CD4-positive, CD25-positive, alpha-beta regulatory T cell (primary cell): ENCODE data around the gene RPL41. TPM values are rescaled to one million over a fixed set of nuclear protein-coding genes. Genes with fewer than 3 reads are reported as not detected.

Source experiments
- ATAC-seq, 2 donors: fragments of 150-1000 bp; cut with Tn5 transposase; one replicate each; pipeline ENCODE4 v1.10.0; 2021; ENCODE audit warnings: low read depth in 2 of 2, moderate number of reproducible peaks in 2 of 2, moderate library complexity in 1 of 2
- DNase-seq, 3 donors: peaks; one replicate each; pipeline versions ENCODE4 v3.0.0 to v3.0.0-alpha.2; 2012 to 2022; ENCODE audit warnings: mixed read lengths in 1 of 3
- H3K27ac ChIP-seq: one replicate; pipeline ENCODE4 v1.7.0; 2013; ENCODE audit warnings: mild to moderate bottlenecking, low read length; ENCODE audit not compliant: insufficient read depth, poor library complexity, severe bottlenecking
- H3K27me3 ChIP-seq: one replicate; pipeline ENCODE4 v1.7.0; 2013; ENCODE audit warnings: low read length; ENCODE audit not compliant: control insufficient read depth, insufficient read depth
- H3K36me3 ChIP-seq: one replicate; pipeline ENCODE4 v1.7.0; 2013; ENCODE audit warnings: mild to moderate bottlenecking, low read length, moderate library complexity; ENCODE audit not compliant: control insufficient read depth, insufficient read depth
- H3K4me1 ChIP-seq: 2 replicates; pipeline ENCODE4 v1.7.0; 2013; ENCODE audit warnings: mild to moderate bottlenecking, low read length; ENCODE audit not compliant: insufficient read depth, control insufficient read depth, poor library complexity, severe bottlenecking
- H3K4me3 ChIP-seq: one replicate; pipeline ENCODE4 v1.7.0; 2013; ENCODE audit warnings: low read depth, mild to moderate bottlenecking, low read length, moderate library complexity
- H3K9me3 ChIP-seq, 2 experiments: 1 replicate in 1 of 2; 2 replicates in 1 of 2; pipeline ENCODE4 v1.7.0; 2013; ENCODE audit warnings: low read length in 2 of 2, mild to moderate bottlenecking in 1 of 2, moderate library complexity in 1 of 2; ENCODE audit not compliant: control insufficient read depth in 2 of 2
- H3K27ac Mint-ChIP-seq, 3 donors: one replicate each; pipeline ENCODE4 v1.8.0; 2020 to 2022; ENCODE audit warnings: mild to moderate bottlenecking in 3 of 3, mixed read lengths in 3 of 3, moderate library complexity in 2 of 3
- H3K27me3 Mint-ChIP-seq: one replicate; pipeline ENCODE4 v1.8.0; 2022; ENCODE audit warnings: mild to moderate bottlenecking, mixed read lengths
- H3K36me3 Mint-ChIP-seq: one replicate; pipeline ENCODE4 v1.8.0; 2020; ENCODE audit warnings: mixed read lengths
- H3K4me1 Mint-ChIP-seq, 4 donors: one replicate each; pipeline ENCODE4 v1.8.0; 2020 to 2022; ENCODE audit warnings: mixed read lengths in 4 of 4, mild to moderate bottlenecking in 1 of 4
- H3K4me3 Mint-ChIP-seq, 4 donors: one replicate each; pipeline ENCODE4 v1.8.0; 2020 to 2022; ENCODE audit warnings: mild to moderate bottlenecking in 4 of 4, mixed read lengths in 4 of 4, moderate library complexity in 3 of 4
- H3K9me3 Mint-ChIP-seq, 7 donors: one replicate each; pipeline ENCODE4 v1.8.0; 2020 to 2022; ENCODE audit warnings: mixed read lengths in 7 of 7, mild to moderate bottlenecking in 3 of 7, moderate library complexity in 2 of 7
- polyA plus RNA-seq, 4 donors: library from polyadenylated mRNA; unstranded; fragments of 300-500 nt; fragmentation: Illumina TruSeq; gene quantifications; one replicate each; pipeline ENCODE4 v1.2.3, GENCODE V29; 2021
- total RNA-seq: library from RNA; stranded (reverse); gene quantifications from one replicate; pipeline ENCODE4 v1.2.3, GENCODE V29; 2022

The RPL41 gene
- total and polyA plus RNA-seq, 5 donors from 2014 or later, result 4,134 to 9,760 (median 8,410) TPM

- no peaks in the 10 kb centered on the region for H3K9me3 ChIP-seq
- Mint-ChIP-seq H3K27ac (no peak overlapping the region), H3K27me3 (peaks cover 33% of the 10 kb centered on the region), H3K9me3 (peaks cover 0 to 2% (median 0%) of the 10 kb centered on the region in 7 donors), H3K36me3 (no peaks in the 10 kb centered on the region), H3K4me1 (no peaks in the 10 kb centered on the region), H3K4me3 (no peak overlapping the region)
- DNase-seq, result no peak
- H3K4me1 ChIP-seq, result no peaks in the 10 kb centered on the region
- no peak overlapping the region for H3K27ac ChIP-seq
- no peak overlapping the region for H3K4me3 ChIP-seq
- H3K36me3 ChIP-seq, result no peaks in the 10 kb centered on the region
- ATAC-seq, result no peak
- no peaks in the 10 kb centered on the region for H3K27me3 ChIP-seq
Measured at GRCh38 chr12:56087220-56087619, 29.2 kb upstream of the RPL41 start.

DNA sequence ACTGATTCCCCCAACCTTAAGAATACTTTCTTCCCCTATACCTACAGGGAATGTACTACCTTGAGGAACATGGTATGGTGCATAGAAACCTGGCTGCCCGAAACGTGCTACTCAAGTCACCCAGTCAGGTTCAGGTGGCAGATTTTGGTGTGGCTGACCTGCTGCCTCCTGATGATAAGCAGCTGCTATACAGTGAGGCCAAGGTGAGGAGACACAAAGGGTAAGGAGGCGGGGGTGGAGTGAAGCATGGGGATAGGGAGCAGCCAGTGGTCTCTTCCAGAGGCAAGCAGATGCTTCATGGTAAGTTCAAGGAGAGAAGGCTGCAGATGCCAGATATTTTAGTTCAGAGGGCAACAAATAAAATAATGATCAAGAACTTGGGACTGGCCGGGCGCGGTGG is 18.7 kb upstream of the RPL41 start:
- DNase-seq (no peak), ATAC-seq (no peak)
- Histone ChIP-seq H3K27me3 (no peaks in the 10 kb centered on the region), H3K4me3 (no peak overlapping the region), H3K36me3 (no peaks in the 10 kb centered on the region), H3K9me3 (no peaks in the 10 kb centered on the region), H3K4me1 (peaks cover 15% of the 10 kb centered on the region), H3K27ac (no peak overlapping the region)
- Mint-ChIP-seq H3K27ac (peak overlapping the region in 1 of 3 donors; percentile 81), H3K36me3 (no peaks in the 10 kb centered on the region), H3K4me1 (peaks cover 4 to 26% (median 14%) of the 10 kb centered on the region in 4 donors), H3K9me3 (peaks cover 0 to 2% (median 0%) of the 10 kb centered on the region in 7 donors), H3K27me3 (peaks cover 6% of the 10 kb centered on the region), H3K4me3 (no peak overlapping the region)

- Mint-ChIP-seq H3K9me3 (peaks cover 0 to 2% (median 0%) of the 10 kb centered on the region in 7 donors), H3K4me1 (peaks cover 8 to 34% (median 23%) of the 10 kb centered on the region in 4 donors), H3K36me3 (no peaks in the 10 kb centered on the region), H3K4me3 (no peak overlapping the region), H3K27me3 (peaks cover 4% of the 10 kb centered on the region), H3K27ac (no peak overlapping the region)
- H3K9me3 ChIP-seq, result no peaks in the 10 kb centered on the region
- ATAC-seq, result no peak
- no peak overlapping the region for H3K27ac ChIP-seq
- H3K4me3 ChIP-seq, result no peak overlapping the region
- peaks cover 24% of the 10 kb centered on the region for H3K4me1 ChIP-seq
- no peaks in the 10 kb centered on the region for H3K27me3 ChIP-seq
- no peak for DNase-seq
- no peaks in the 10 kb centered on the region for H3K36me3 ChIP-seq
Measured at GRCh38 chr12:56098592-56098991, 17.8 kb upstream of the RPL41 start.

- Histone ChIP-seq H3K27me3 (no peaks in the 10 kb centered on the region), H3K9me3 (no peaks in the 10 kb centered on the region), H3K4me1 (peaks cover 28% of the 10 kb centered on the region), H3K27ac (no peak overlapping the region), H3K36me3 (no peaks in the 10 kb centered on the region), H3K4me3 (no peak overlapping the region)
- no peak overlapping the region for H3K4me3 Mint-ChIP-seq
- peak overlapping the region in 2 of 3 donors; percentile 6 to 89 for H3K27ac Mint-ChIP-seq
- H3K36me3 Mint-ChIP-seq, result no peaks in the 10 kb centered on the region
- no peak for DNase-seq
- H3K4me1 Mint-ChIP-seq, result peaks cover 8 to 44% (median 28%) of the 10 kb centered on the region in 4 donors
- ATAC-seq, result no peak
- peaks cover 4% of the 10 kb centered on the region for H3K27me3 Mint-ChIP-seq
- H3K9me3 Mint-ChIP-seq, result no peaks in the 10 kb centered on the region
Measured at GRCh38 chr12:56099787-56100186, 16.6 kb upstream of the RPL41 start.

DNA sequence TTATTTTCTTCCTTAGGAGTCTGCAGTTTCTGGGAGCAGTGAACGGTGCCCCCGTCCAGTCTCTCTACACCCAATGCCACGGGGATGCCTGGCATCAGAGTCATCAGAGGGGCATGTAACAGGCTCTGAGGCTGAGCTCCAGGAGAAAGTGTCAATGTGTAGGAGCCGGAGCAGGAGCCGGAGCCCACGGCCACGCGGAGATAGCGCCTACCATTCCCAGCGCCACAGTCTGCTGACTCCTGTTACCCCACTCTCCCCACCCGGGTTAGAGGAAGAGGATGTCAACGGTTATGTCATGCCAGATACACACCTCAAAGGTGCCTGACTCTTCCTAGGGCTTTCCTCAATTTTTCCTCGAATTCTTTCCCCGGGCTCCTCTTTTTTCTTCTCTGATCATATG is 15.4 kb upstream of the RPL41 start:
- Mint-ChIP-seq H3K36me3 (no peaks in the 10 kb centered on the region), H3K4me3 (no peak overlapping the region), H3K27ac (peak overlapping the region; percentile 95 to 100 (median 99)), H3K4me1 (peaks cover 11 to 57% (median 37%) of the 10 kb centered on the region in 4 donors), H3K9me3 (no peaks in the 10 kb centered on the region), H3K27me3 (peaks cover 4% of the 10 kb centered on the region)
- H3K27ac ChIP-seq, result peak overlapping the region; percentile 89
- H3K4me1 ChIP-seq, result peaks cover 41% of the 10 kb centered on the region
- no peak for DNase-seq
- no peaks in the 10 kb centered on the region for H3K9me3 ChIP-seq
- H3K4me3 ChIP-seq, result no peak overlapping the region
- ATAC-seq, result no peak
- H3K27me3 ChIP-seq, result no peaks in the 10 kb centered on the region
- no peaks in the 10 kb centered on the region for H3K36me3 ChIP-seq

DNA sequence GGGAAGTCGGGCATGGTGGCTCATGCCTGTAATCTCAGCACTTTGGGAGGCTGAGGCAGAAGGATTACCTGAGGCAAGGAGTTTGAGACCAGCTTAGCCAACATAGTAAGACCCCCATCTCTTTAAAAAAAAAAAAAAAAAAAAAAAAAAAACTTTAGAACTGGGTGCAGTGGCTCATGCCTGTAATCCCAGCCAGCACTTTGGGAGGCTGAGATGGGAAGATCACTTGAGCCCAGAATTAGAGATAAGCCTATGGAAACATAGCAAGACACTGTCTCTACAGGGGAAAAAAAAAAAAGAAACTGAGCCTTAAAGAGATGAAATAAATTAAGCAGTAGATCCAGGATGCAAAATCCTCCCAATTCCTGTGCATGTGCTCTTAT is 13.8 kb upstream of the RPL41 start:
- Mint-ChIP-seq H3K27ac (peak overlapping the region; percentile 95 to 100 (median 99)), H3K4me1 (peaks cover 11 to 67% (median 48%) of the 10 kb centered on the region in 4 donors), H3K4me3 (peak overlapping the region; percentile 91 to 99 (median 96)), H3K9me3 (no peaks in the 10 kb centered on the region), H3K27me3 (no peaks in the 10 kb centered on the region), H3K36me3 (peaks cover 4% of the 10 kb centered on the region)
- ATAC-seq (no peak), DNase-seq (no peak)
- peak overlapping the region; percentile 76 for H3K4me3 ChIP-seq
- no peaks in the 10 kb centered on the region for H3K27me3 ChIP-seq
- peak overlapping the region; percentile 89 for H3K27ac ChIP-seq
- H3K9me3 ChIP-seq, result no peaks in the 10 kb centered on the region
- H3K4me1 ChIP-seq, result peaks cover 49% of the 10 kb centered on the region
- peaks cover 11% of the 10 kb centered on the region for H3K36me3 ChIP-seq

- peak overlapping the region; percentile 76 for H3K4me3 ChIP-seq
- H3K36me3 ChIP-seq, result peaks cover 16% of the 10 kb centered on the region
- Mint-ChIP-seq H3K4me1 (peaks cover 11 to 67% (median 48%) of the 10 kb centered on the region in 4 donors), H3K27me3 (no peaks in the 10 kb centered on the region), H3K27ac (peak overlapping the region; percentile 95 to 100 (median 99)), H3K4me3 (peak overlapping the region; percentile 91 to 99 (median 96)), H3K36me3 (peaks cover 8% of the 10 kb centered on the region), H3K9me3 (no peaks in the 10 kb centered on the region)
- ATAC-seq, result no peak
- H3K4me1 ChIP-seq, result peaks cover 49% of the 10 kb centered on the region
- peak overlapping the region; percentile 89 for H3K27ac ChIP-seq
- H3K27me3 ChIP-seq, result no peaks in the 10 kb centered on the region
- DNase-seq, result peak in 2 of 3 donors; percentile 62 to 87
- no peaks in the 10 kb centered on the region for H3K9me3 ChIP-seq
Measured at GRCh38 chr12:56103066-56103711, 13.2 kb upstream of the RPL41 start.

GRCh38 chr12:56103823-56104108 is 12.7 kb upstream of the RPL41 start:
- Histone ChIP-seq H3K27ac (peak overlapping the region; percentile 89), H3K9me3 (no peaks in the 10 kb centered on the region), H3K36me3 (peaks cover 21% of the 10 kb centered on the region), H3K4me3 (peak overlapping the region; percentile 76), H3K27me3 (no peaks in the 10 kb centered on the region), H3K4me1 (peaks cover 49% of the 10 kb centered on the region)
- no peaks in the 10 kb centered on the region for H3K9me3 Mint-ChIP-seq
- no peaks in the 10 kb centered on the region for H3K27me3 Mint-ChIP-seq
- DNase-seq (no peak), ATAC-seq (no peak)
- H3K36me3 Mint-ChIP-seq, result peaks cover 11% of the 10 kb centered on the region
- peaks cover 11 to 67% (median 48%) of the 10 kb centered on the region in 4 donors for H3K4me1 Mint-ChIP-seq
- peak overlapping the region; percentile 95 to 100 (median 99) for H3K27ac Mint-ChIP-seq
- peak overlapping the region; percentile 91 to 99 (median 96) for H3K4me3 Mint-ChIP-seq
